Measurements from ENCODE around the gene SMYD3. TPM values are rescaled to one million over a fixed set of nuclear protein-coding genes. Genes with fewer than 3 reads are reported as not detected.

Gene SMYD3
- total RNA-seq, 4 donors from 2014 or later = 12.0 to 15.0 (median 13.2) TPM

GRCh38 chr1:246169019-246169418 is 338.1 kb downstream of the SMYD3 start:
- TF ChIP-seq POLR2AphosphoS5 (IDR thresholded peaks at IDR 0.05) (no peak), EP300 (IDR thresholded peaks at IDR 0.05) (no peak), POLR2A (IDR thresholded peaks at IDR 0.05; ENCODE audit: low read depth) (no peak)
- TF ChIP-seq, protein P1, sequence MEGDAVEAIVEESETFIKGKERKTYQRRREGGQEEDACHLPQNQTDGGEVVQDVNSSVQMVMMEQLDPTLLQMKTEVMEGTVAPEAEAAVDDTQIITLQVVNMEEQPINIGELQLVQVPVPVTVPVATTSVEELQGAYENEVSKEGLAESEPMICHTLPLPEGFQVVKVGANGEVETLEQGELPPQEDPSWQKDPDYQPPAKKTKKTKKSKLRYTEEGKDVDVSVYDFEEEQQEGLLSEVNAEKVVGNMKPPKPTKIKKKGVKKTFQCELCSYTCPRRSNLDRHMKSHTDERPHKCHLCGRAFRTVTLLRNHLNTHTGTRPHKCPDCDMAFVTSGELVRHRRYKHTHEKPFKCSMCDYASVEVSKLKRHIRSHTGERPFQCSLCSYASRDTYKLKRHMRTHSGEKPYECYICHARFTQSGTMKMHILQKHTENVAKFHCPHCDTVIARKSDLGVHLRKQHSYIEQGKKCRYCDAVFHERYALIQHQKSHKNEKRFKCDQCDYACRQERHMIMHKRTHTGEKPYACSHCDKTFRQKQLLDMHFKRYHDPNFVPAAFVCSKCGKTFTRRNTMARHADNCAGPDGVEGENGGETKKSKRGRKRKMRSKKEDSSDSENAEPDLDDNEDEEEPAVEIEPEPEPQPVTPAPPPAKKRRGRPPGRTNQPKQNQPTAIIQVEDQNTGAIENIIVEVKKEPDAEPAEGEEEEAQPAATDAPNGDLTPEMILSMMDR (IDR thresholded peaks at IDR 0.05) = no peak
- Histone ChIP-seq H3K27ac (replicated peaks in 1 of 4) (no peak overlapping the region), H3K4me3 (no peak overlapping the region), H3K4me1 (no peaks in the 10 kb centered on the region), H3K9me3 (no peaks in the 10 kb centered on the region), H3K36me3 (no peaks in the 10 kb centered on the region), H3K27me3 (no peaks in the 10 kb centered on the region)
- no peak for DNase-seq (ENCODE audit: extremely low spot score)
- WGBS = 79% methylated on average over 5 of the region's 5 CpGs
- intact Hi-C loops (cut with DNase I) = no loop called here

DNA sequence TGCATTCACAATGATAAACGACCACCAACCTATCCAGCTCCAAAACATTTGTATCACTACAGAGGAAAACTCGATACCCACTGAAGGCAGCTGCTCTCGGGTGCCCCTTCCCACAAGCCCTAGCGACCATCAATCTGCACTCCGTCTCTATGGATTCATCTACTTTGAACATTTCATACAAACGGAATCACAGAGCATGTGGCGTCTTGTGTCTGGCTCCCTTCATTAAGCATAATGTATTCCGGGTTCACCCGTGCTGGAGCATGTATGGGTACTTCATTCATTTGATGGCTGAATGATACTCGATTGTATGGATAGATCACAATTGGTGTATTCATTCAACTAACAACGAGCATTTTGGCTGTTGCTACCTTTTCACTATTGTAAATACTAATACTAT is 340.2 kb downstream of the SMYD3 start:
- TF ChIP-seq POLR2AphosphoS5 (IDR thresholded peaks at IDR 0.05) (no peak), EP300 (IDR thresholded peaks at IDR 0.05) (no peak), POLR2A (IDR thresholded peaks at IDR 0.05; ENCODE audit: low read depth) (no peak)
- TF ChIP-seq, protein P1 (IDR thresholded peaks at IDR 0.05) = no peak
- H3K4me3 ChIP-seq = no peak overlapping the region
- no peak for DNase-seq (ENCODE audit: extremely low spot score)
- WGBS = 89% methylated on average over 11 of the region's 11 CpGs
- H3K27ac ChIP-seq (replicated peaks in 1 of 4) = no peak overlapping the region
- no peaks in the 10 kb centered on the region for H3K9me3 ChIP-seq
- H3K4me1 ChIP-seq = peaks cover 0 to 1% (median 0%) of the 10 kb centered on the region in 4 donors
- intact Hi-C loops (cut with DNase I) = no loop called here
- no peaks in the 10 kb centered on the region for H3K27me3 ChIP-seq
- H3K36me3 ChIP-seq = no peaks in the 10 kb centered on the region

GRCh38 chr1:246165826-246166709 is 341.0 kb downstream of the SMYD3 start:
- no peaks in the 10 kb centered on the region for H3K9me3 ChIP-seq
- no peaks in the 10 kb centered on the region for H3K36me3 ChIP-seq
- no peak overlapping the region for H3K27ac ChIP-seq (replicated peaks in 1 of 4)
- peak; percentile 60 for DNase-seq (ENCODE audit: extremely low spot score)
- TF ChIP-seq, protein P1 (IDR thresholded peaks at IDR 0.05) = no peak
- TF ChIP-seq POLR2A (IDR thresholded peaks at IDR 0.05; ENCODE audit: low read depth) = no peak
- TF ChIP-seq POLR2AphosphoS5 (IDR thresholded peaks at IDR 0.05) = no peak
- no peak for TF ChIP-seq EP300 (IDR thresholded peaks at IDR 0.05)
- intact Hi-C loops (cut with DNase I) = no loop called here
- H3K4me3 ChIP-seq = no peak overlapping the region
- H3K4me1 ChIP-seq = peaks cover 0 to 4% (median 0%) of the 10 kb centered on the region in 4 donors
- 92% methylated on average over 7 of the region's 7 CpGs for WGBS
- no peaks in the 10 kb centered on the region for H3K27me3 ChIP-seq

DNA sequence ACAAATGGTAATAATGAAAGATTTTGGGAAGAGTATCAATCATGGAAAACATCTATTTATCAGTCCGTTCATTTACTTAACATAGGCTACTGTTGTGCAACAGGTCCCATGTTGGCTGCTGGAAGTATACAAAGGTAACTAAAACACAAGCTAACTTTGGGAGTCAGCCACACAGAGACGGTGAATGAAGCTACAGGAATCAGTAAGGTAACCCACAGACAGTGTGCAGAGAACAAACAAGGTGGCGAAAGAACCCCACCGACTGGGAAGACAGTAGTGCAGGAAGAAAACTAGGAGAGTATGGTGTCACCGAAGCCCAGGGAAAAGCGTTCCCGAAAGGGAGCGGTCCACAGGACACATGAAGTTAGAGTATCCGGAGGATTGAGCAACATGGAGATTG is 342.3 kb downstream of the SMYD3 start:
- H3K9me3 ChIP-seq = no peaks in the 10 kb centered on the region
- no peaks in the 10 kb centered on the region for H3K27me3 ChIP-seq
- TF ChIP-seq POLR2AphosphoS5 (IDR thresholded peaks at IDR 0.05) (no peak), EP300 (IDR thresholded peaks at IDR 0.05) (no peak)
- TF ChIP-seq, protein P1 (IDR thresholded peaks at IDR 0.05) = no peak
- WGBS = 94% methylated on average over 9 of the region's 9 CpGs
- DNase-seq (ENCODE audit: extremely low spot score) = peak; percentile 62
- H3K4me3 ChIP-seq = no peak overlapping the region
- H3K4me1 ChIP-seq = peaks cover 0 to 4% (median 0%) of the 10 kb centered on the region in 4 donors
- intact Hi-C loops (cut with DNase I) = no loop called here
- no peaks in the 10 kb centered on the region for H3K36me3 ChIP-seq
- no peak overlapping the region for H3K27ac ChIP-seq (replicated peaks in 1 of 4)
